Measurements from ENCODE around the gene LRP10.
A peak's percentile ranks its signal among the peaks of the same experiment; 100 is the strongest.

The LRP10 gene

DNA sequence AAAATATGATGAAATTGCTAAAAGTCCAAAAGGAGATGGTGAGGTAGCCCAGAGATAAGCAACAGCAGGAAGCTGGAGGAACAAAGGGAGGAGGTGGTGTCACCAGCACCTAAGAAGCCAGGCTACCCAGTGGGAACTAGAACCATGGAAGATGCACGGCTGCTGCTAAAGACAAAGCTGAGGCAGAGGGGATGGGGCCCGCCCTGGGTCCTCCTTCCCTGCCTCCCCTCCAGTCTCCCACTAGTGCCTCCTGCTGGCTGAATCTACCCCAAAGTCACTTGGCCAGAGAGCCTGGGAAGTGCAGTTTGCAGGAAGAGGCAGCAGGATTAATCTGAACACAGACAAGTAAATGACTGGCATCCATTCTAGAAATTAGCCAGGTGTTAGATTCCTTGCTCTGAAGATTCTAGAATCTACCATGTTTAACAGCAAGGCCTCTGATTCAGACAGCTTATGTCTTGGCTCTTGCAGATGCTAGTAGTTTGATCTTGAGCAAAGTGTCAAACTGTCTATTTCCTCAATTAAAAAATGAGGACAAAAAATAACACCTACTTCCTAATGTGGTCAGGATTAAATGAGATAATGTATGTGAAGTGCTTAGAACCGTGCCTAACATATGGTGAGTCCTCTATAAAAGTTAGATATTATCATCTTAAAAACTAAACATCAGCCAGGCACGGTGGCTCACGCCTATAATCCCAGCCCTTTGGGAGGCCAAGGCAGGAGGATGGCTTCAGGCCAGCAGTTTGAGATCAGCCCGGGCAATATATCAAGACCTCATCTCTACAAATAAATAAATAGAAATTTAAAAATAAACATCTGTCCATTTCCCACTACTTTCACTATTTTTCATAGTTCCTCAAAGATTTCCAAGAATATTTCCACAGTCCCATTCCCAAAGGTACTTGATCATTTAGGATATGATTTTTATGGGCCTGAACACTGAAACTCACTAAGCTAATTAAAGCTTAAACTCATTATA lies 5.8 kb upstream of the LRP10 start:
- peak; percentile 11 for DNase-seq

DNA sequence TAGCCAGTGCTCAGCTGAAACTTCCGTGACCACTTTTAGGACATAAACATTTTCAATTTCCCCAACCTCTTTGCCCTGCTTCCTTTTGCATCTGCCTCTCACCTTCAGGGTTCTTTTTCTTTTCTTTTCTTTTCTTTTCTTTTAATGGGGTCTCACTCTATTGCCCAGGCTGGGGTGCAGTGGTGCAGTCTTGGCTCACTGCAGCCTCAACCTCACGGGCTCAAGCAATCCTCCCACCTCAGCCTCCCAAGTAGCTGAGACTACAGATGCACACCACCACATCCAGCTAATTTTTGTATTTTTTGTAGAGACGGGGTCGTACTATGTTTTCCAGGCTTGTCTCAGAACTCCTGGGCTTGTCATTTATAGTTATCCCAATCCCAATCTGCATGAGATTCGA lies 4.7 kb upstream of the LRP10 start:
- DNase-seq = no peak

GRCh38 chr14:22870811-22871223 lies 723 bp upstream of the LRP10 start:
- no peak for DNase-seq

DNA sequence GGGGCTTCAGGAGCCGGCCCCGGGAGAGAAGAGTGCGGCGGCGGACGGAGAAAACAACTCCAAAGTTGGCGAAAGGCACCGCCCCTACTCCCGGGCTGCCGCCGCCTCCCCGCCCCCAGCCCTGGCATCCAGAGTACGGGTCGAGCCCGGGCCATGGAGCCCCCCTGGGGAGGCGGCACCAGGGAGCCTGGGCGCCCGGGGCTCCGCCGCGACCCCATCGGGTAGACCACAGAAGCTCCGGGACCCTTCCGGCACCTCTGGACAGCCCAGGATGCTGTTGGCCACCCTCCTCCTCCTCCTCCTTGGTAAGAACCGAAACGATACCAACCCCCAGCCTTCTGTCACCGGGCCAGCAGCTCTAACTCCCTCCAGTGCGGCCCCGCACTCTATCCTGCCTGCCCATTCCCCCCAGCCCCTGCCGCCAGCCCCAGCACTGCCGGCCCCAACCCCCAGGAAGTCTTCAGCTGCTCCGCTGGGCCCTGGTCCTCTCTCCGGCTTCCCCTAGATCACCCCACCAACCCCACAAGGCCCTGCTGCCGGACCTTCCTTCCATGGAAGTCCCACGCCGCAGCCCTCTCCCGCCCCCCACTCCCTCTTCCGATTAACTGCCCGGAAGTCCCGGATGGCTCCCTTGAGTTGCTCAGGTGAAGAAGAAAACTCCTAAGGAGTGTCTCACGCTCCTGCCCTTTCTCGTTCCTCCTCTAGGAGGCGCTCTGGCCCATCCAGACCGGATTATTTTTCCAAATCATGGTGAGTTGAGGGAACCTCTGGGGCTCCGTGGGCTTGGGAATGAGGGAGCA lies 693 bp downstream of the LRP10 start:
- DNase-seq = peak; percentile 65

GRCh38 chr14:22872833-22873520 lies 1.4 kb downstream of the LRP10 start:
- DNase-seq = no peak

DNA sequence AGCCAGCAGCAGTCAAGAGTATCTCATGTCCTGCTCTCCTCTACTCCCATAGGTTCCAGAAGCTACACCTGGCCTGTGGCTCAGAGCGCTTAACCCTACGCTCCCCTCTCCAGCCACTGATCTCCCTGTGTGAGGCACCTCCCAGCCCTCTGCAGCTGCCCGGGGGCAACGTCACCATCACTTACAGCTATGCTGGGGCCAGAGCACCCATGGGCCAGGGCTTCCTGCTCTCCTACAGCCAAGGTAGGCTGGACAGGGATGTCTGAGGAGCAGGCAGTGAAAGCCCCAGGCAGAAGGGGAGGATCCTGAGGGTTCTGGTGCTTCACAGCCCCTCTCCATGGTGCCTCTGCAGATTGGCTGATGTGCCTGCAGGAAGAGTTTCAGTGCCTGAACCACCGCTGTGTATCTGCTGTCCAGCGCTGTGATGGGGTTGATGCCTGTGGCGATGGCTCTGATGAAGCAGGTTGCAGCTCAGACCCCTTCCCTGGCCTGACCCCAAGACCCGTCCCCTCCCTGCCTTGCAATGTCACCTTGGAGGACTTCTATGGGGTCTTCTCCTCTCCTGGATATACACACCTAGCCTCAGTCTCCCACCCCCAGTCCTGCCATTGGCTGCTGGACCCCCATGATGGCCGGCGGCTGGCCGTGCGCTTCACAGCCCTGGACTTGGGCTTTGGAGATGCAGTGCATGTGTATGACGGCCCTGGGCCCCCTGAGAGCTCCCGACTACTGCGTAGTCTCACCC lies 3.6 kb downstream of the LRP10 start:
- DNase-seq = no peak

DNA sequence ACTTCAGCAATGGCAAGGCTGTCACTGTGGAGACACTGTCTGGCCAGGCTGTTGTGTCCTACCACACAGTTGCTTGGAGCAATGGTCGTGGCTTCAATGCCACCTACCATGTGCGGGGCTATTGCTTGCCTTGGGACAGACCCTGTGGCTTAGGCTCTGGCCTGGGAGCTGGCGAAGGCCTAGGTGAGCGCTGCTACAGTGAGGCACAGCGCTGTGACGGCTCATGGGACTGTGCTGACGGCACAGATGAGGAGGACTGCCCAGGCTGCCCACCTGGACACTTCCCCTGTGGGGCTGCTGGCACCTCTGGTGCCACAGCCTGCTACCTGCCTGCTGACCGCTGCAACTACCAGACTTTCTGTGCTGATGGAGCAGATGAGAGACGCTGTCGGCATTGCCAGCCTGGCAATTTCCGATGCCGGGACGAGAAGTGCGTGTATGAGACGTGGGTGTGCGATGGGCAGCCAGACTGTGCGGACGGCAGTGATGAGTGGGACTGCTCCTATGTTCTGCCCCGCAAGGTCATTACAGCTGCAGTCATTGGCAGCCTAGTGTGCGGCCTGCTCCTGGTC lies 4.3 kb downstream of the LRP10 start:
- DNase-seq = no peak

- DNase-seq = no peak
These were observed 5.5 kb downstream of the LRP10 start for GRCh38 chr14:22877000-22877501.

DNA sequence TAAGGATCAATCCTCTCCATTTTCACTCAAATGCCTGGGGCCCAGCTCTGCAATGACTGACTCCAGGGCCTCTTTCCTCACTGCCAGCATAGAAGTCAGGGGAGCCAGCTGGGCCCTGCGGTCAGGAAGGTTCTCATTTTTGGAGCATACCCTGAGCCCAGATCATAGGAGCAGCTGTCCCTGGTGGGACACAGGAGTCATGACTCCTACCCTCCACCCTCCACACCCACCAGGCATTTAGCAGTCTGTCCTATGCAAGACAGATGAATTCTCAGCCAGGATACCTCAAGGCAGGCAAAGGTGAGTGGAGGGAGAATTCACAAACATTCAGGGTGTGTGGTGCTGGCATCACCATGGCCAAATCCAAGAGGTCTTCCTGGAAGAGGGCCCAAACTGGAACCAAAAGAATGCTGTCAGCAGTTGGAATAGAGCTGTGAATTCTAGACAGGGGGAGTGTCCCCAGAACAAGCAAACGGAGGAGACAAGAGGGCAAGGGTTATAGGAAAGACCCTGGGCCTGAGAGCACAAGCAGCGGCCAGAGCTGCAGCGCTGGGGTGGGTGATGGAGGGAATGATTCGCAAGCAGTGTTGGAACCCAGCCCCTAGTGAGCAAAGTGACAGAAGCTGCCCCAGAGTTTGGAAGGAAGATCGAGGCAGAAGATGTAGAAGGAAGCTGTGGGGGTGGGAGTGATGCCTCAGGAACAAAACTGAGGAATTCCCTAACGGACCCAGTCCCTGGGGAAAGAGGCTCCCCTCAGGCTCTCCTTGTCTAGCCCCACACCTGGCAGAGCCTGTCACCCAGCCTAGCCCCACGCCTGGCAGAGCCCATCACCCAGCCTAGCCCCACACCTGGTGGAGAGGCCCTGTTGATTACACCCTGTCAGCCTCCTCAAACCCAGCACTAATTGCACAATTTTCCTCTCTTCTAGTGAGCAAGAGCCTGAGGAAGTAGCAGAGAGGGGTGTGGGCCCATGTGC lies 7.0 kb downstream of the LRP10 start:
- no peak for DNase-seq

- no peak for DNase-seq
These were observed 10.5 kb downstream of the LRP10 start for GRCh38 chr14:22882064-22882463.

- DNase-seq = peak; percentile 46
These were observed 11.1 kb downstream of the LRP10 start for GRCh38 chr14:22882529-22883172.

DNA sequence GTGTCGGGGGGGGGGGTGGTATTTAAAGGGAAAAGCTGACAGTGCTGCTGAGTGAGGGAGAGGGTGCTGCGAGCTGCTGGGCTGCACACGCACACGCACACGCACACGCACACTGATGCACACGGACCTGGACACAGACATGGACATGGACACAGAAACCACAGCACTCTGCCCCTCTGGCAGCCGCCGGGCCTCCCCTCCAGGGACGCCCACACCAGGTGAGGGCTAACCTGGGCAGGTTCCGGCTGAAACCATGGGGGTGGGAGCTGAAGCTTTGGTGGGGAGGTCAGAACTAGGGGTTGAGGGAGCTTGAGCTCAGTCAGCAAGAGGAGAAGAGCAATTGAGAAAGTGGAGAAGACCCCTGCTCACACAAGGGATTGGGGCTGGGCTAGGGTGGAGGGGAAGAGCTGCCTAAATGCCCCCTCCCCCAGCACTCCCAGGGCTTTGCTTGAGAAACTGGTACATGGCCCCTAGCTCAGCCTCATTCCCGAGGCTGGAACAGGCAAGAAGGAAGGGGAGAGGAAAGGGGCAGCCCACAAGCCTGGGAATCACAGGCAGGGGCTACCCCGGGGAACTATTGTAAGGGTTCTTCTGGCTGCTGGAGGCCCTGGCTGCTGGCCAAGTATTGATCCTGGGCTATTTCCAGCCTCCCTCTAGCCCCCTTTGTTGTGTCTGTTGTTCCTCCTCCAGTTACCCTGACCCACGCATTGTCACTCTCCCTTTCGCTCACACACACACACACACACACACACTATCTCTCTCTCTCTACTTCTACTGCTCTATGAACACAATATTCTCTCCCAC lies 11.8 kb downstream of the LRP10 start, which contains the start of gene REM2:
REM2 (plus strand) TSS at position 50 of the 804 bp plus-strand sequence; CDS start at position 116, 66 bp downstream.
- no peak for DNase-seq

DNA sequence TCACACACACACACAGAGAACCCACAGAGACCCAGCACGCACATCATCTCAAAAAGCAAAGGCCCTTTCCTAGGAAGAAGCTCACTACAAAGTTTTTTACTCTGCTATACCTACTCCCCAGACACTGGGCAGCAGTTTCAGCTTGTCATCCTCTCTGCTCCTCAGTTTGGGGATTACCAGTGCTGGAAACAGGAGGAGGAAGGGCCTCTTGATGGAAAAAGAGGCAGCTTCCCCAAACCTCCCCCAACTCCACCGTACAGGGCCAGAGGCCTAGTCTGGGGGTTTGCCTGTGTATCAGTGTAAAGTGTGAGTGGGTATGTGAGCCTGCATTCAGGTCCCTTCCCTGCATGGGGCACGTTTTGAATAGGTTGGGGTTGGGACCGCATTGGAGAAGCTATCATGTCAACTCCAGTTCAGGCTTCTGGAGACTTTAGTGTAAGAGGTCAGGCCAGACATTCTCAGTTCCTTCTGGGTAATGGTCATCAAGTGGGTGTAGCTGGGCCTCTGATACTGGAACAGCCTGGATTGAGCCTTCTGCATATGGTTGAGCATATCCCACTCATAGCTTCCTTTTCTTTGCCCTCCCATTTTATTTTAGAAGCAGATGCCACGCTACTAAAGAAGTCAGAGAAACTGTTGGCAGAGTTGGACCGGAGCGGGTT lies 12.7 kb downstream of the LRP10 start:
- no peak for DNase-seq

- no peak for DNase-seq
These were observed 13.4 kb downstream of the LRP10 start for GRCh38 chr14:22884738-22885523.

- DNase-seq = no peak
These were observed 14.4 kb downstream of the LRP10 start for GRCh38 chr14:22885975-22886374.

DNA sequence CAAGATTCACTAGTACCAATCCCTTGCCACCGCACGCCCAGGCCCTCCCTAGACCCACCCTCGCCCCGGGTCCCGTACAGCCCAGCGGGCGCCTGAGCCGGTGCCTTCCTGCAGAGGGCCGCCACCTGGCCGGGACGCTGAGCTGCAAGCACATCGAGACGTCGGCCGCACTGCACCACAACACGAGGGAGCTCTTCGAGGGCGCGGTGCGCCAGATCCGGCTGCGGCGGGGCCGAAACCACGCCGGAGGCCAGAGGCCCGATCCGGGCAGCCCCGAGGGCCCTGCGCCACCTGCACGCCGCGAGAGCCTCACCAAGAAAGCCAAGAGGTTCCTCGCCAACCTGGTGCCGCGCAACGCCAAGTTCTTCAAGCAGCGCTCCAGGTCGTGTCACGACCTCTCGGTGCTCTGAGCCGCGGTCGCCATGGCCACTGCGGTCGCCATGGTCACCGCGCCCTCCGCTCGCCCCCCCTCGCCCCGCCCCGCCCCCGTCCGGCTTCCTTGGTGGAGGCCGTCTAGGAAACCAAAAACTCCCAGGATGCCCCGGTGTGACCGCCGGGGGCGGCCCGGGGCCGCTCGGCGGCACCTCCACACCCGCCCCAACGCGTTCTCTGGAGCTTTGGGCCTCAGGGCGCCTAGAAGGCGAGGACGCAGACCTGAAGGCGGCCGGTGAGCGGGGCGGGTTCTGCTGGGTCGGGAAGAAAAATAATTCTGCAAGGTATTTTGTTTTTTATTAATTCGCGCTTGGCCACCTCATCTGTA lies 15.1 kb downstream of the LRP10 start:
- peak; percentile 88 for DNase-seq
